Esophagus muscularis mucosa (tissue), 3 donors: ENCODE results near the gene PDS5A.
"Not testable (repeated sequence)": the region's sequence is repeated elsewhere in the genome, so short reads cannot be mapped to it uniquely, and the experiment has no call there.

Source experiments
- CTCF ChIP-seq, 3 experiments: fragments of 200-600 bp in 2 of 3; fragments of 450-650 bp in 1 of 3; sonication (generic) in 2 of 3; IDR thresholded peaks; one replicate each; pipeline ENCODE4 v1.5.1; 2017 to 2019; ENCODE audit warnings: antibody characterized with exemption in 3 of 3, mild to moderate bottlenecking in 2 of 3, moderate library complexity in 1 of 3
- POLR2A ChIP-seq: fragments of 450-650 bp; IDR thresholded peaks from one replicate; pipeline ENCODE4 v1.6.1; 2017; ENCODE audit warnings: antibody characterized with exemption, moderate library complexity, mild to moderate bottlenecking, low read depth

GRCh38 chr4:39973052-39973451 lies 4.7 kb downstream of the PDS5A start:
- not testable (repeated sequence) for TF ChIP-seq POLR2A; CTCF (IDR thresholded peaks at IDR 0.05)
